ENCODE measurements around the gene GRID2.
"Not testable (repeated sequence)": the region's sequence is repeated elsewhere in the genome, so short reads cannot be mapped to it uniquely, and the experiment has no call there.

The GRID2 gene

GRCh38 chr4:93633721-93634120 is 1330.0 kb downstream of the GRID2 start:
- no peak for DNase-seq

GRCh38 chr4:93635943-93636342 is 1332.2 kb downstream of the GRID2 start:
- DNase-seq, result no peak

- no peak for DNase-seq
These were observed 1341.4 kb downstream of the GRID2 start for GRCh38 chr4:93645120-93645519.

- no peak for DNase-seq
These were observed 1342.6 kb downstream of the GRID2 start for GRCh38 chr4:93646233-93646930.

GRCh38 chr4:93648258-93648657 is 1344.5 kb downstream of the GRID2 start:
- no peak for DNase-seq

GRCh38 chr4:93649828-93650227 is 1346.1 kb downstream of the GRID2 start:
- no peak for DNase-seq

- no peak for DNase-seq
These were observed 1350.4 kb downstream of the GRID2 start for GRCh38 chr4:93654211-93654610.

GRCh38 chr4:93657527-93657926 is 1353.8 kb downstream of the GRID2 start:
- no peak for DNase-seq

GRCh38 chr4:93658443-93658842 is 1354.7 kb downstream of the GRID2 start:
- DNase-seq, result no peak

- no peak for DNase-seq
These were observed 1355.9 kb downstream of the GRID2 start for GRCh38 chr4:93659629-93660028.

- DNase-seq, result no peak
These were observed 1356.3 kb downstream of the GRID2 start for GRCh38 chr4:93660036-93660435.

- DNase-seq, result no peak
These were observed 1366.7 kb downstream of the GRID2 start for GRCh38 chr4:93670434-93670833.

GRCh38 chr4:93671093-93671492 is 1367.3 kb downstream of the GRID2 start:
- DNase-seq, result no peak

GRCh38 chr4:93676937-93677336 is 1373.2 kb downstream of the GRID2 start:
- not testable (repeated sequence) for DNase-seq

- no peak for DNase-seq
These were observed 1380.8 kb downstream of the GRID2 start for GRCh38 chr4:93684571-93684970.

- no peak for DNase-seq
These were observed 1383.5 kb downstream of the GRID2 start for GRCh38 chr4:93687304-93687703.

- no peak for DNase-seq
These were observed 1385.2 kb downstream of the GRID2 start for GRCh38 chr4:93688978-93689377.

GRCh38 chr4:93693141-93693540 is 1389.4 kb downstream of the GRID2 start:
- no peak for DNase-seq

GRCh38 chr4:93698686-93699085 is 1394.9 kb downstream of the GRID2 start:
- DNase-seq, result no peak

- no peak for DNase-seq
These were observed 1396.8 kb downstream of the GRID2 start for GRCh38 chr4:93700571-93700970.

- DNase-seq, result no peak
These were observed 1406.5 kb downstream of the GRID2 start for GRCh38 chr4:93710101-93710846.

GRCh38 chr4:93710847-93711430 is 1407.2 kb downstream of the GRID2 start:
- no peak for DNase-seq

GRCh38 chr4:93718233-93718632 is 1414.5 kb downstream of the GRID2 start:
- DNase-seq, result no peak

- DNase-seq, result no peak
These were observed 1415.8 kb downstream of the GRID2 start for GRCh38 chr4:93719552-93719951.

All from stimulated activated CD4-positive, alpha-beta T cell treated with anti-CD3 and anti-CD28 coated beads, Interleukin-2, amount 100 ng/mL, for 48 hours (primary cell).